Esophagus muscularis mucosa (tissue), 4 donors: ENCODE data around the gene CCBE1. TPM values are rescaled to one million over a fixed set of nuclear protein-coding genes. Genes with fewer than 3 reads are reported as not detected.
A peak's percentile ranks its signal among the peaks of the same experiment; 100 is the strongest.

Experiments
- DNase-seq: peaks from one replicate; pipeline ENCODE4 v3.0.0-alpha.2; 2017; ENCODE audit errors: extremely low spot score
- H3K27ac ChIP-seq, 4 donors: fragments of 200-600 bp; sonication (generic); replicated peaks in 1 of 4; 1 replicate in 3 of 4; 2 replicates in 1 of 4; pipeline ENCODE4 v1.5.1; 2016 to 2019; ENCODE audit warnings: mild to moderate bottlenecking in 1 of 4
- H3K27me3 ChIP-seq, 4 donors: fragments of 200-600 bp; sonication (generic); one replicate each; pipeline versions ENCODE4 v1.5.1 to v1.6.0; 2016 to 2019
- H3K36me3 ChIP-seq, 4 donors: fragments of 200-600 bp; sonication (generic); one replicate each; pipeline ENCODE4 v1.5.1; 2016 to 2019
- H3K4me1 ChIP-seq, 4 donors: fragments of 200-600 bp; sonication (generic); one replicate each; pipeline ENCODE4 v1.5.1; 2016 to 2019
- H3K4me3 ChIP-seq, 4 donors: fragments of 200-600 bp; sonication (generic); 1 replicate in 2 of 4; 2 replicates in 2 of 4; pipeline ENCODE4 v1.5.1; 2016 to 2019; ENCODE audit warnings: mild to moderate bottlenecking in 4 of 4, moderate library complexity in 1 of 4
- H3K9me3 ChIP-seq, 4 donors: fragments of 200-600 bp; sonication (generic); 1 replicate in 3 of 4; 2 replicates in 1 of 4; pipeline ENCODE4 v1.5.1; 2016 to 2019
- CTCF ChIP-seq, 3 experiments: fragments of 200-600 bp in 2 of 3; fragments of 450-650 bp in 1 of 3; sonication (generic) in 2 of 3; IDR thresholded peaks; one replicate each; pipeline ENCODE4 v1.5.1; 2017 to 2019; ENCODE audit warnings: antibody characterized with exemption in 3 of 3, mild to moderate bottlenecking in 2 of 3, moderate library complexity in 1 of 3
- EP300 ChIP-seq: sonication (generic); formaldehyde crosslinking; IDR thresholded peaks from one replicate; pipeline ENCODE4 v1.6.1; 2017; ENCODE audit warnings: antibody characterized with exemption
- POLR2A ChIP-seq: fragments of 450-650 bp; IDR thresholded peaks from one replicate; pipeline ENCODE4 v1.6.1; 2017; ENCODE audit warnings: antibody characterized with exemption, moderate library complexity, mild to moderate bottlenecking, low read depth
- POLR2AphosphoS5 ChIP-seq, 2 donors: sonication (generic); formaldehyde crosslinking; IDR thresholded peaks; one replicate each; pipeline ENCODE4 v1.6.1; 2017; ENCODE audit warnings: antibody characterized with exemption in 2 of 2
- WGBS: methylation state at CpG from one replicate; pipeline ENCODE4 v1.1.5; 2018; 5-methylcytosine and 5-hydroxymethylcytosine counted together
- intact Hi-C: fragments of 100-400 bp; cut with DNase I; formaldehyde crosslinking; loops from one replicate; pipeline ENCODE4 v1.15.1; 2023
- total RNA-seq, 4 donors: library from RNA; depleted of rRNA; stranded (reverse); fragments of >200 nt; gene quantifications; one replicate each; pipeline versions ENCODE4 v1.1.0 to v1.2.1, GENCODE V29; 2016

The CCBE1 gene
- total RNA-seq, 4 donors from 2014 or later: 1.6 to 11.1 (median 2.7) TPM

- TF ChIP-seq EP300: no peak
- TF ChIP-seq POLR2AphosphoS5 (IDR thresholded peaks at IDR 0.05): no peak
- TF ChIP-seq POLR2A: no peak
- WGBS: 66% methylated on average over 3 of the region's 3 CpGs
- Histone ChIP-seq H3K4me1 (peaks cover 11 to 55% (median 41%) of the 10 kb centered on the region in 4 donors), H3K4me3 (no peak overlapping the region), H3K27ac (peak overlapping the region in 2 of 4 donors; percentile 19 to 37), H3K36me3 (no peaks in the 10 kb centered on the region), H3K9me3 (no peaks in the 10 kb centered on the region), H3K27me3 (peaks cover 0 to 18% (median 7%) of the 10 kb centered on the region in 4 donors)
- intact Hi-C loops: no loop called here
- DNase-seq: no peak
Observed at GRCh38 chr18:59701272-59701671, 4.0 kb upstream of the CCBE1 start.

GRCh38 chr18:59700535-59700967 is 3.3 kb upstream of the CCBE1 start:
- Histone ChIP-seq H3K9me3 (no peaks in the 10 kb centered on the region), H3K4me1 (peaks cover 11 to 60% (median 43%) of the 10 kb centered on the region in 4 donors), H3K4me3 (no peak overlapping the region), H3K27ac (peak overlapping the region in 2 of 4 donors; percentile 19 to 37), H3K27me3 (peaks cover 0 to 25% (median 8%) of the 10 kb centered on the region in 4 donors), H3K36me3 (no peaks in the 10 kb centered on the region)
- WGBS: 74% methylated on average over 3 of the region's 3 CpGs
- TF ChIP-seq EP300: no peak
- TF ChIP-seq POLR2AphosphoS5 (IDR thresholded peaks at IDR 0.05): no peak
- TF ChIP-seq POLR2A: no peak
- TF ChIP-seq CTCF (IDR thresholded peaks at IDR 0.05): no peak
- intact Hi-C loops: no loop called here
- no peak for DNase-seq

GRCh38 chr18:59699750-59700534 is 2.7 kb upstream of the CCBE1 start:
- DNase-seq: no peak
- intact Hi-C loops: loop anchor here (2.0 to 10.0 kb wide), 3 partner anchors 65 to 243 kb away; no protein-coding TSS in a partner anchor
- Histone ChIP-seq H3K9me3 (no peaks in the 10 kb centered on the region), H3K27ac (peak overlapping the region in 2 of 4 donors; percentile 19 to 23), H3K27me3 (peaks cover 0 to 26% (median 8%) of the 10 kb centered on the region in 4 donors), H3K4me1 (peaks cover 11 to 55% (median 40%) of the 10 kb centered on the region in 4 donors), H3K36me3 (no peaks in the 10 kb centered on the region), H3K4me3 (no peak overlapping the region)
- 77% methylated on average over 8 of the region's 8 CpGs for WGBS
- TF ChIP-seq CTCF (IDR thresholded peaks at IDR 0.05): no peak
- TF ChIP-seq POLR2A: no peak
- TF ChIP-seq EP300: no peak

- Histone ChIP-seq H3K4me1 (peaks cover 11 to 51% (median 38%) of the 10 kb centered on the region in 4 donors), H3K9me3 (no peaks in the 10 kb centered on the region), H3K36me3 (no peaks in the 10 kb centered on the region), H3K4me3 (no peak overlapping the region), H3K27ac (no peak overlapping the region), H3K27me3 (peaks cover 0 to 26% (median 8%) of the 10 kb centered on the region in 4 donors)
- no peak for DNase-seq
- intact Hi-C loops: loop anchor here (2.0 to 10.0 kb wide), 3 partner anchors 64 to 242 kb away; no protein-coding TSS in a partner anchor
- WGBS: 97% methylated on average over 1 of the region's 1 CpG
- TF ChIP-seq EP300 (no peak), POLR2AphosphoS5 (IDR thresholded peaks at IDR 0.05) (no peak), CTCF (IDR thresholded peaks at IDR 0.05) (no peak), POLR2A (no peak)
Observed at GRCh38 chr18:59699061-59699460, 1.8 kb upstream of the CCBE1 start.
